ENCODE data around the gene BABAM2.

Gene BABAM2

DNA sequence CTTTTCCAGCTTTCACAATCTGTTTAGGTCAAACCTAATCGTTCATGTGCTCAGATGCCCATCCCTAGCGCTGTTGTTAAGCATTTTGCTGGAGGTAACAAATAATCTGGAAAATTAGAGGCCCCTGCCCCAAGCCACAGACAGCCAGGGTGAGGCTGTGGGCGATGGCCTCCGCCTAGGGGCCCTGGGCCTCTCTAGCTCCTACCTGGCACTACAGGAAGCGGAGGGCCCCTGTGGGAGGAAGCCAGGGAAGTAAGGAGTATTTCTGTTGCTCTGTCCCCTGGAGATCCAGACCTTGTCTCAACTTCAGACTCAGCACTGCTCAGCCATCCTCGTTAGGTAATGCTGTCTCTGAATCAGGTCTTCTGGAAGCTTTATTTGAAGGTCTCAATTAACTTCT lies 489.7 kb downstream of the BABAM2 start:
- no peak for DNase-seq

GRCh38 chr2:28381225-28382180 lies 491.0 kb downstream of the BABAM2 start:
- no peak for DNase-seq

GRCh38 chr2:28382755-28383154 lies 492.2 kb downstream of the BABAM2 start:
- DNase-seq = no peak

- DNase-seq = no peak
These were observed 496.8 kb downstream of the BABAM2 start for GRCh38 chr2:28387082-28387960.
